Adrenal gland (tissue), 5 donors: Measurements from ENCODE around the gene CKAP4.

Experiments
- POLR2A ChIP-seq, 2 donors: fragments of 450-650 bp; IDR thresholded peaks; one replicate each; pipeline ENCODE4 v1.6.1; 2017; ENCODE audit warnings: antibody characterized with exemption in 2 of 2, mild to moderate bottlenecking in 2 of 2, moderate library complexity in 1 of 2
- TF ChIP-seq, protein P1 (sequence below), 6 experiments: fragments of 450-650 bp in 4 of 6; fragments of 200-600 bp in 2 of 6; sonication (generic) in 1 of 6; IDR thresholded peaks; 1 replicate in 5 of 6; 2 replicates in 1 of 6; pipeline versions ENCODE4 v1.5.1 to v1.8.0; 2016 to 2021; ENCODE audit warnings: antibody characterized with exemption in 6 of 6, mild to moderate bottlenecking in 2 of 6, moderate library complexity in 1 of 6
- donor health status: DM: no; HTN: no; CAD: no.

DNA sequence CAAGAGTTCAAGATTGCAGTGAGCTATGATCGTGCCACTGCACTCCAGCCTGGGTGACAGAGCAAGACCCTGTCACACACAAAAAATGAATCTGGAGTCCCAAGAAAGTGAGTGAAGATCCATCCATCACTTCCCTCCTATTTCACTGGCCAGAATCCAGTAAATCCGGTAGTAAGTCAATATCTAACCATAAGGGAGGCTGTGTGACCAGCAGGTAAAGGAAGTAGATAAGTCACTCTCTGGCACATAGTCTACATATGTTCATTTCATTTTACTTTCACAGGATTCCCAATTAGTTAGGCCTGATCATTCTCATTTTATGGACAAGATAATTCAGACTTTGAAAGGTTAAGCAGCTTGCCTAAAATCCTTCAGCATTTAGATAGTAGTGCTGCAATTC lies 42.8 kb upstream of the CKAP4 start:
- TF ChIP-seq, protein P1, sequence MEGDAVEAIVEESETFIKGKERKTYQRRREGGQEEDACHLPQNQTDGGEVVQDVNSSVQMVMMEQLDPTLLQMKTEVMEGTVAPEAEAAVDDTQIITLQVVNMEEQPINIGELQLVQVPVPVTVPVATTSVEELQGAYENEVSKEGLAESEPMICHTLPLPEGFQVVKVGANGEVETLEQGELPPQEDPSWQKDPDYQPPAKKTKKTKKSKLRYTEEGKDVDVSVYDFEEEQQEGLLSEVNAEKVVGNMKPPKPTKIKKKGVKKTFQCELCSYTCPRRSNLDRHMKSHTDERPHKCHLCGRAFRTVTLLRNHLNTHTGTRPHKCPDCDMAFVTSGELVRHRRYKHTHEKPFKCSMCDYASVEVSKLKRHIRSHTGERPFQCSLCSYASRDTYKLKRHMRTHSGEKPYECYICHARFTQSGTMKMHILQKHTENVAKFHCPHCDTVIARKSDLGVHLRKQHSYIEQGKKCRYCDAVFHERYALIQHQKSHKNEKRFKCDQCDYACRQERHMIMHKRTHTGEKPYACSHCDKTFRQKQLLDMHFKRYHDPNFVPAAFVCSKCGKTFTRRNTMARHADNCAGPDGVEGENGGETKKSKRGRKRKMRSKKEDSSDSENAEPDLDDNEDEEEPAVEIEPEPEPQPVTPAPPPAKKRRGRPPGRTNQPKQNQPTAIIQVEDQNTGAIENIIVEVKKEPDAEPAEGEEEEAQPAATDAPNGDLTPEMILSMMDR (IDR thresholded peaks at IDR 0.05) = no peak
- TF ChIP-seq POLR2A (IDR thresholded peaks at IDR 0.05) = no peak
